HL-60 (cell line): ENCODE results near the gene CCDC138.

Experiments
- POLR2AphosphoS5 ChIP-seq: IDR thresholded peaks from 2 replicates; pipeline ENCODE4 v1.6.1; 2012; ENCODE audit warnings: low read depth
- TF ChIP-seq, protein P1 (sequence below): IDR thresholded peaks from one replicate; pipeline ENCODE4 v1.5.1; 2011; ENCODE audit warnings: low read length, control low read depth, inconsistent platforms; ENCODE audit not compliant: insufficient read depth

- TF ChIP-seq, protein P1, sequence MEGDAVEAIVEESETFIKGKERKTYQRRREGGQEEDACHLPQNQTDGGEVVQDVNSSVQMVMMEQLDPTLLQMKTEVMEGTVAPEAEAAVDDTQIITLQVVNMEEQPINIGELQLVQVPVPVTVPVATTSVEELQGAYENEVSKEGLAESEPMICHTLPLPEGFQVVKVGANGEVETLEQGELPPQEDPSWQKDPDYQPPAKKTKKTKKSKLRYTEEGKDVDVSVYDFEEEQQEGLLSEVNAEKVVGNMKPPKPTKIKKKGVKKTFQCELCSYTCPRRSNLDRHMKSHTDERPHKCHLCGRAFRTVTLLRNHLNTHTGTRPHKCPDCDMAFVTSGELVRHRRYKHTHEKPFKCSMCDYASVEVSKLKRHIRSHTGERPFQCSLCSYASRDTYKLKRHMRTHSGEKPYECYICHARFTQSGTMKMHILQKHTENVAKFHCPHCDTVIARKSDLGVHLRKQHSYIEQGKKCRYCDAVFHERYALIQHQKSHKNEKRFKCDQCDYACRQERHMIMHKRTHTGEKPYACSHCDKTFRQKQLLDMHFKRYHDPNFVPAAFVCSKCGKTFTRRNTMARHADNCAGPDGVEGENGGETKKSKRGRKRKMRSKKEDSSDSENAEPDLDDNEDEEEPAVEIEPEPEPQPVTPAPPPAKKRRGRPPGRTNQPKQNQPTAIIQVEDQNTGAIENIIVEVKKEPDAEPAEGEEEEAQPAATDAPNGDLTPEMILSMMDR: no peak
- TF ChIP-seq POLR2AphosphoS5: no peak
Measured at GRCh38 chr2:108905176-108905575, 118.6 kb downstream of the CCDC138 start.
